ENCODE data around the gene IFITM2. TPM values are rescaled to one million over a fixed set of nuclear protein-coding genes. Genes with fewer than 3 reads are reported as not detected.
"Not testable (repeated sequence)": the region's sequence is repeated elsewhere in the genome, so short reads cannot be mapped to it uniquely, and the experiment has no call there.

The IFITM2 gene
- 200 TPM for total RNA-seq
- long read RNA-seq, transcript IFITM2-206 (2 exons, 892 nt) = major isoform, 66 of 81 reads
- long read RNA-seq, partial matches to known transcripts = 14 of 81 reads
- long read RNA-seq, other reads (novel, unspliced or antisense) = 0 of 81 reads

DNA sequence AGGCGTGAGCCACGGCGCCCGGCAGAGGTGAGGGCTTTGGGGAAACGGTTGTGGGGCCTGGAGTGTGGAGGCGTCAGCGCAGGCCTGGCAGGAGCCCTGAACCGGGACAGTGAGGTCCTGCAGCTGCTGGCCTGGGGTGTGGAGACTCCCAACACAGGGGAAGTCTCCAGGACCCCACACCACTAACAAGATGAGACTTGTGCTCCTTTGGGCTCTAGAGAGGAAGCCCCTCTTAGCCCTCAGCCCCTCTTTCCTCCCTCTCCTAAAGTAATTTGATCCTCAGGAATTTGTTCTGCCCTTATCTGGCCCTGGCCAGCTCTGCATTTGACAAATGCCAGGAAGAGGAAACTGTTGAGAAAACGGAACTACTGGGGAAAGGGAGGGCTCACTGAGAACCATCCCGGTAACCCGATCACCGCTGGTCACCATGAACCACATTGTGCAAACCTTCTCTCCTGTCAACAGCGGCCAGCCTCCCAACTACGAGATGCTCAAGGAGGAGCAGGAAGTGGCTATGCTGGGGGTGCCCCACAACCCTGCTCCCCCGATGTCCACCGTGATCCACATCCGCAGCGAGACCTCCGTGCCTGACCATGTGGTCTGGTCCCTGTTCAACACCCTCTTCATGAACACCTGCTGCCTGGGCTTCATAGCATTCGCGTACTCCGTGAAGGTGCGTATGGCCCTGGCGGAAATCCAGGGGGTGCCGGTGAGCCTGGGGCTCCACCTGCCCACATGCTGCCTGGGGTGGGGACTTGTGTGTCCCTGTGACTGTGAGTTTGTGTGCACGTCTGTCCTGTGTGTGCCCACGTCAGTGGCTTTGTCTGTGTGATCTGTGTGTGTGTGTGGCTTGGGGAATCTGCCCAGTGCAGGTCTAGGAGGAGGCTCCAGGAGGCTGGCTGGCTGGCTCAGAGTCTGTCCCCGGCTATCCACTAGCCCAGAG lies at the start of gene IFITM2:
TSS of gene IFITM2 (plus strand) at position 51 of the 943 bp plus-strand sequence. CDS start at position 428, 377 bp downstream.
- intact Hi-C loops (cut with micrococcal nuclease) = not testable (repeated sequence)
- ATAC-seq = peak; percentile 66
- DNase-seq = peak; percentile 78

DNA sequence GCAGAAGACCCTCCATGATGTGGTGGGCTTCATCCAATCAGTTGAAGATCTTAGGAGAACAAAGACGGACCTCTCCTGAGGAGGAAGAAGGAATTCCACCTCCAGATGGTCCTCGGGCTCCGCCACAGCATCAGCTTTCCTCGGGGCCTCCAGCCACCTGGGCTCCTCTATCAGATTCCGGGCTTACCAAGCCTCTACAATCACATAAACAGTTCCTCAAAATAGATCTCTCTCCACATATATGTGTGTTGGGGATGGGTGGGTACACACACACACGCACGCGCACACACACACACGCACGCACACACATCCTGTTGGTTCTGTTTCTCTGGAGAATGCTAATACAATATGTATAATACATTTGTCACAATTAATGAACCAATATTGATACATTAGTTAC lies 48.2 kb upstream of the IFITM2 start:
- no peak for DNase-seq
- ATAC-seq = no peak
- intact Hi-C loops (cut with micrococcal nuclease) = no loop called here

GRCh38 chr11:261624-262023 lies 46.0 kb upstream of the IFITM2 start:
- DNase-seq = no peak
- no peak for ATAC-seq
- intact Hi-C loops (cut with micrococcal nuclease) = no loop called here

DNA sequence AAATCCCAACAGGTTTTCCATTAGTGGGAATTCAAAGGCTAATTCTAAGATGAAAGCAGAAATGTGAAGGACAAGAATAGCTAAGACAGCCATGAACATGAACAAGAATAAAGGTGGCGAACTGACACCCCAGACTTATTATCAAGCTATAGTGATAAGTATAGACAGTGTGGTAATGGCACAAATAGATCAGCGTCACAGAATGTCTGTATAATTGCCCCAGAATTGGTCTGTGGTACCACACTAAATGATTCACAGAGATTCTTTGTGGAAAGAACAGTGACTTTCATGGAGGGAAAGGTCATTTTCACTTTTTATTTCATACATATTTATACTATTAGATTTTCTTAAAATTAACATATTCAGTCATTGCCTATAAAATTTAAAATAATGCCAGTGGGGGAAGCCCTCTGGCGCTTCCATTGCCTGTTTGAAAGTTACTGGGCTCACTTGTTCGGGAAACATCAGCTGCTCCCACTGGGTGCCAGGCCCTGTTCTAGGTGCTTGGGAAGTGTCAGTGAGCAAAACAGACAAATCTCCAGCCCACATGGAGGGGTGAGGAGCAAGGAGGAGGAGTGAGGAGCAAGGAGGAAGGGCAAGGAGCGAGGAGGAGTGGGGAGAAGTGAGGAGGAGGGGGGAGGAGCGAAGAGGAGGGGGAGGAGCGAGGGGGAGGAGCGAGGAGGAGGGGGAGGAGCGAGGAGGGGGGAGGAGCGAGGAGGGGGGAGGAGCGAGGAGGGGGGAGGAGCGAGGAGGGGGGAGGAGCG lies 40.8 kb upstream of the IFITM2 start:
- intact Hi-C loops (cut with micrococcal nuclease) = no loop called here
- DNase-seq = no peak
- peak; percentile 30 for ATAC-seq

- ATAC-seq = peak; percentile 51
- DNase-seq = peak; percentile 62
- intact Hi-C loops (cut with micrococcal nuclease) = no loop called here
Measured at GRCh38 chr11:267491-267994, 40.1 kb upstream of the IFITM2 start.

DNA sequence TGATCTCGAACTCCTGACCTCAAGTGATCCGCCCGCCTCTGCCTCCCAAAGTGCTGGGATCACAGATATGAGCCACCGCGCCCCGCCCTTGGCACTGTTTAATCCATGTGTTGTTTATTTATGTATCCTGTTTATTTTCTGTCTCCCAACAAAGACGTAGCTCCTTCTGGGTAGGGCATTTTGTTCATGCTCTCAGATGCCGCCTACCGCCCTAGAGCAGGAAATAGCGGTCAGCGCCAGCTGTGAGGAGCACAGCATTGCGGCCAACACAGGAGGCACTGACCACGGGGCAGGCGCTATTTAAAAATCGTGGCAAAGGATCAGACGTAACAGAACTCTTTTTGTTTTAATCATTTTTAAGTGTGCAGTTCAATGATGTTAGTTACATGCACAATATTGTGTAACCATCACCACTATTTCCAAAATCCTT lies 38.9 kb upstream of the IFITM2 start:
- DNase-seq (peak; percentile 69), ATAC-seq (peak; percentile 82)
- intact Hi-C loops (cut with micrococcal nuclease) = not testable (repeated sequence)

GRCh38 chr11:269146-269890 lies 38.3 kb upstream of the IFITM2 start:
- peak; percentile 47 for ATAC-seq
- intact Hi-C loops (cut with micrococcal nuclease) = no loop called here
- no peak for DNase-seq

GRCh38 chr11:270451-271318 lies 36.9 kb upstream of the IFITM2 start:
- intact Hi-C loops (cut with micrococcal nuclease) = no loop called here
- ATAC-seq = no peak
- DNase-seq = no peak

GRCh38 chr11:271319-271715 lies 36.3 kb upstream of the IFITM2 start:
- DNase-seq = no peak
- intact Hi-C loops (cut with micrococcal nuclease) = no loop called here
- ATAC-seq = no peak

DNA sequence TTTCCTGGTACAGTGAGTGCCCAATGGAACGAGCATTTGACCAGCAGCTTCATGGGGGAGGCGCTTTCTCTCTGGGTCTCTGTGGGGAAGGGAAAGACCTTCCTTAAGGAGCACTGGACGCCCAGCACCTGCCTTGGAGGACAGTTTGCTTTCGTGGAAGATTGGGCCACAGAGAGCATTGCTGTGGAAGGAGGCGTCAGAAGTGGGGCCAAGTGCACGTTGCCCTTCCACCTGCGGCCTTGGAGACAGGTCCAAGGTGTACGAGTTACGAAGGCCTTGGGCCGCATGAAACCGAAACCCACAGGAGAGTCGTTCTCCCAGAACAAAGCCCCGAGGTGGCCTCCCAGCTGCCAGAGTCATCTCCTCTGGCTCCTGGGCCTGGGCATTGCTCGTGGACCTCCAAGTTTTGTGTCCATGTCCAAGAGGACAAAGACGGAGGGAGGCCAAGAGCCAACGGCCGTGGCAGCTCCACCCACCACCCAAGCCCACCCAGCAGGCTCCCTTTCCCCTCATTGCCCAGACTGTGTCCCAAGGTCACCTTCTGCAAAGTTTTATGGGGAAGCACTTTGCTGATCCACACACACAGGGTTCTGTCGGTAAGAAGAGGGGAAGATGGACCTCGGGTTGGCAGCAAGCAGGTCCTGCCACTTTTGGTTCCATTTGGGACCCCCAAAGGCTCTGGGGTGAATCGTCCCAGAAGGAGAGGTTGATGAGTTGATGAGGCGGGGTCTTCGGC lies 35.3 kb upstream of the IFITM2 start:
- no peak for ATAC-seq
- DNase-seq = no peak
- intact Hi-C loops (cut with micrococcal nuclease) = no loop called here

- no peak for DNase-seq
- intact Hi-C loops (cut with micrococcal nuclease) = no loop called here
- no peak for ATAC-seq
Measured at GRCh38 chr11:272931-273198, 34.8 kb upstream of the IFITM2 start.

DNA sequence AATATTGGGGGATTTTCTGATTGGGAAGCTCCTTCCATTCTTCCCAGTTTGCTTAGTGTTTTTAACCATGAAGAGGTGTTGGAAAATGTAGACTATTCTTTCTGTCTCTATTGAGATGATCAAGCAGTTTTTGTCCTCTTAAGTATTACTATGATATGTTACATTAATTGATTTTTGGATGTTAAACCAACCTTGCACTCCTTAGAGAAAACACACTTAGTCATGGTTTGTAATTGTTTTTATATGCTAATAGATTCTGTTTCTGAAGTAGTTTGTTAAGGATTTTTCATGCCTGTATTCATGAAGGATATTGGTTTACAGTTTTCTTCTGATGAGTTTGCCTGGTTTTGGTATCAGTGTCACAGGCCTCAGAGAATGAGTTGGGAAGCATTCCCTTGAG lies 31.4 kb upstream of the IFITM2 start:
- intact Hi-C loops (cut with micrococcal nuclease) = no loop called here
- DNase-seq = no peak
- ATAC-seq = no peak

DNA sequence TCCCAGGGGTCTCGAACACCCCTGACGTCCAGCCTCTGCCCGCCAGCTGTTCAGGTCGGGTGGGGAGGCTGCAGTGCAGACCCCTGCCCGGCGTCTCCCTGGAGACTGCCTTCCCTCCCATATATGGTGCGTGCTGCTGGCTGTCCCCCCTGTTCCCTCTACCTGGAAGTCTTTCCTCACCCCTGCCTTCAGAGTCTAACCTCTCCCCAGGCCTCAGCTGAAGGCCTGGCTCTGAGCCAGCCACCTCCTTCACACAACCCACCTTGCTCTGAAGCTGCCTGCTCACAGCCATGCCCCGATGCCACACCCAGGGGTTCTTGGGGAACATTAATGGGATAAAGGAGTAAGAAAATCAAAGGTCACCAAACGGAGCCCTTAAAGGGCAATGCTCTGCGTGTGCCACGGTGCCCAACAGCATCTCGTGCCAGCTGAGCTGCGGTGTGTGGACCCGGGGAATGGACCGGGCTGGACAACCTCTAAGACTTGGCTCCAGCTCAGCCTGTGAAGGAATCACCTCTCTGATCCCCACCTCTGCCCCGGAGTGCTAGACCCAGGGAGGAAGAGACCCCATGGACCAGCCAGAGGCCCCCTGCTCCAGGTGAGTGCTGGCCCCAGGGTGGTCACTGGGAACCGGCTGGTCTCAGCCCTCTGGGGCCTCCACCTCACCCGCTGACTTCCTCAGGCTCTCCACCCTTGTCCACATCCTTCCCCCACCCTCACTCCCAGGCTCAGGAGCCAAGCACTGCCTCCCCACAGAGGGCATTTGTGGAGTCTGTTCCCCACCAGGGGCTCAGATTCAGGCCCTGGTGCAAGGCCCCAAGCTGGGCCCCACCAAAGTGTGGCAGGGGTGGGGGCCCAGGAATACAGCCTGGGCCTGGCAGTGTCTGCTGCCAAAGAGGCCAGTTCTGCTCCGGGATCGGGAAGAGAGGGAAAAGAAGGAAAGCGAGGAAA lies 29.3 kb upstream of the IFITM2 start, which contains the start of gene NLRP6:
TSS of gene NLRP6 (plus strand) at position 407 of the 951 bp plus-strand sequence. CDS start at position 570, 163 bp downstream.
- DNase-seq (no peak), ATAC-seq (no peak)
- intact Hi-C loops (cut with micrococcal nuclease) = no loop called here

DNA sequence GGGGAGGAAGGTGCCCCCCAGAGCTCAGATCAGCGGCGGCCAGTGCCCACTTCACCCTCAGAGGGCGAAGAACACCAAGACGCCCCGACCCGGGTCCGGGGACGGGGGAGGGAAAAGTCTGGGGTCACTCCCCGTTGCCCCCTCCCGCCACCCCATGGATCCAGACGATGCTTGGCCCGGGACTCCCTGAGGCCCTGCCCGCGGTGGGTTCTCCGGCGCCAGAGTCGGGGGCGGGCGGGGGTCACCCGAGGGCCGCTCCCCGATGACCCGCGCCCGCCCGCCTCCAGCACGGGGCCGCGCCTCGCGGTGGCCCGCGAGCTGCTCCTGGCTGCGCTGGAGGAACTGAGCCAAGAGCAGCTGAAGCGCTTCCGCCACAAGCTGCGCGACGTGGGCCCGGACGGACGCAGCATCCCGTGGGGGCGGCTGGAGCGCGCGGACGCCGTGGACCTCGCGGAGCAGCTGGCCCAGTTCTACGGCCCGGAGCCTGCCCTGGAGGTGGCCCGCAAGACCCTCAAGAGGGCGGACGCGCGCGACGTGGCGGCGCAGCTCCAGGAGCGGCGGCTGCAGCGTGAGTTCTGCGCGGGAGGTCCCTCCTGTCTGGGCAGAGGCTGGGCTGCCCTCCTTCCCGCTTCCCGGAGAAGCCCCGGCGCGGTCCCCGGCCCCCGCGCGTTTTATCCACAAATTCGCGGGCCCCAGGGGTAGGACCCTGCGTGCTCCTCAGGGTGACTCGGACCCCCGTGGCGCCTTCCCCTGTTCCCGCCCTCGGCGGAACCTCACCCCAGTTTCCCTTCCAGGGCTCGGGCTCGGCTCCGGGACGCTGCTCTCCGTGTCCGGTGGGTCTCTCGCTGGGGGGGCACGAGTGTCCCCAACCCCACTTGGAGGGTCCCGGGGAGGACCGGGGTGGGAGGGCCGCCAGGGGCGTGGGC lies 28.3 kb upstream of the IFITM2 start:
- DNase-seq (peak; percentile 41), ATAC-seq (peak; percentile 48)
- intact Hi-C loops (cut with micrococcal nuclease) = no loop called here

DNA sequence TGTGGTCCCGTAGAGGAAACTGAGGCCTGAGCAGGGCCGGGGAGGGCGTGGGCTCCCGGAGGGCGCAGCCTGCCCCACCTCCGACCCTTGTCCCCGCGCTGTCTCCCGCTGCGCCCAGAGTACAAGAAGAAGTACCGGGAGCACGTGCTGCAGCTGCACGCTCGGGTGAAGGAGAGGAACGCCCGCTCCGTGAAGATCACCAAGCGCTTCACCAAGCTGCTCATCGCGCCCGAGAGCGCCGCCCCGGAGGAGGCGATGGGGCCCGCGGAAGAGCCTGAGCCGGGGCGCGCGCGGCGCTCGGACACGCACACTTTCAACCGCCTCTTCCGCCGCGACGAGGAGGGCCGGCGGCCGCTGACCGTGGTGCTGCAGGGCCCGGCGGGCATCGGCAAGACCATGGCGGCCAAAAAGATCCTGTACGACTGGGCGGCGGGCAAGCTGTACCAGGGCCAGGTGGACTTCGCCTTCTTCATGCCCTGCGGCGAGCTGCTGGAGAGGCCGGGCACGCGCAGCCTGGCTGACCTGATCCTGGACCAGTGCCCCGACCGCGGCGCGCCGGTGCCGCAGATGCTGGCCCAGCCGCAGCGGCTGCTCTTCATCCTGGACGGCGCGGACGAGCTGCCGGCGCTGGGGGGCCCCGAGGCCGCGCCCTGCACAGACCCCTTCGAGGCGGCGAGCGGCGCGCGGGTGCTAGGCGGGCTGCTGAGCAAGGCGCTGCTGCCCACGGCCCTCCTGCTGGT lies 27.5 kb upstream of the IFITM2 start:
- ATAC-seq (peak; percentile 48), DNase-seq (peak; percentile 52)
- intact Hi-C loops (cut with micrococcal nuclease) = no loop called here

All from left ventricle myocardium superior (tissue), 1 donor.